ENCODE data around the gene IL18BP.

DNA sequence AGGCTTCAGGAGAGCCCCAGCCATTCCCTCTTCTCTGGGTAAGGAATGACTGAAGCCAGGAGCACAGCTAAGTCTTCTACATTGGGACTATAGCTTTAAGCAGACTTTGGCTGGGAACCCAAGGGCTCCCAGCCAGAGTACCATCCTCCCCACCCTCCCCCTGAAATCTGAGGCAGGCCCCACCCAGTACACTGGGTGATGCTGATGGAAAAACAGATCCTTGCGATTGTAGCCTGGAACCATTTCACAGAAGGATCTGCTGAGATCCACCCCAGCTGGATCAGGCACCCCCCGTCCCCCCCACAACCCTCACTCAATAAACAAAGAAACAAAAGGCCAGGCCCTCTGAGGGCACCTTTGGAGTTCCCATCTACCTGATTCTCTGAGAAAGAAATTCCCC, 39.8 kb downstream of the IL18BP start:
- TF ChIP-seq, protein P1, sequence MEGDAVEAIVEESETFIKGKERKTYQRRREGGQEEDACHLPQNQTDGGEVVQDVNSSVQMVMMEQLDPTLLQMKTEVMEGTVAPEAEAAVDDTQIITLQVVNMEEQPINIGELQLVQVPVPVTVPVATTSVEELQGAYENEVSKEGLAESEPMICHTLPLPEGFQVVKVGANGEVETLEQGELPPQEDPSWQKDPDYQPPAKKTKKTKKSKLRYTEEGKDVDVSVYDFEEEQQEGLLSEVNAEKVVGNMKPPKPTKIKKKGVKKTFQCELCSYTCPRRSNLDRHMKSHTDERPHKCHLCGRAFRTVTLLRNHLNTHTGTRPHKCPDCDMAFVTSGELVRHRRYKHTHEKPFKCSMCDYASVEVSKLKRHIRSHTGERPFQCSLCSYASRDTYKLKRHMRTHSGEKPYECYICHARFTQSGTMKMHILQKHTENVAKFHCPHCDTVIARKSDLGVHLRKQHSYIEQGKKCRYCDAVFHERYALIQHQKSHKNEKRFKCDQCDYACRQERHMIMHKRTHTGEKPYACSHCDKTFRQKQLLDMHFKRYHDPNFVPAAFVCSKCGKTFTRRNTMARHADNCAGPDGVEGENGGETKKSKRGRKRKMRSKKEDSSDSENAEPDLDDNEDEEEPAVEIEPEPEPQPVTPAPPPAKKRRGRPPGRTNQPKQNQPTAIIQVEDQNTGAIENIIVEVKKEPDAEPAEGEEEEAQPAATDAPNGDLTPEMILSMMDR (IDR thresholded peaks at IDR 0.05; ENCODE audit: insufficient read depth, low read depth, low read length): no peak
- TF ChIP-seq EZH2 (IDR thresholded peaks at IDR 0.05; ENCODE audit: insufficient read depth, low read length): no peak
